ENCODE measurements around the gene MARF1. TPM values are rescaled to one million over a fixed set of nuclear protein-coding genes. Genes with fewer than 3 reads are reported as not detected.
"Not testable (repeated sequence)": the region's sequence is repeated elsewhere in the genome, so short reads cannot be mapped to it uniquely, and the experiment has no call there.

Gene MARF1
- total RNA-seq, 4 donors from 2014 or later, result 20.7 to 53.9 (median 29.3) TPM

DNA sequence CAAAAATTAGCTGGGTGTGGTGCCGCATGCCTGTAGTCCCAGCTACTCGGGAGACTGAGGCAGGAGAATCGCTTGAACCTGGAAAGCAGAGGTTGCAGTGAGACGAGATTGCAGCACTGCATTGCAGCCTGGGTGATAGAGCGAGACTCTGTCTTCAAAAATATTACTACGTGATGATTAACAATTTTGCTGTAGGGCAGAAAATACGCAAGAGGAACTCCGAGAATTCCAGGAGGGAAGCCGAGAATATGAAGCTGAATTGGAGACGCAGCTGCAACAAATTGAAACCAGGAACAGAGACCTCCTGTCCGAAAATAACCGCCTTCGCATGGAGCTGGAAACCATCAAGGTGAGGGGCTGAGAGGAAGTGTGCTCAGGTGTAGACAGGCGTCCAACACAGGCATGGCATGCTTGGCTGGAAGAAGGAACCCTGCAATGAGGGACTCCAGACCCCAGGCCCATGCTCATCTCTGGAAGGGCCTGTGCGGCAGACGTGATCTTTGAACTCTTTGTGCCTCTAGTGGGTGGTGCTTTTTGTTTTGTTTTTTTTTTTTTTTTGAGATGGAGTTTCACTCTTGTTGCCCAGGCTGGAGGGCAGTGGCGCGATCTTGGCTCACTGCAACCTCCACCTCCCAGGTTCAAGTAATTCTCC, 24.3 kb upstream of the MARF1 start:
- DNase-seq (ENCODE audit: low spot score) (no peak), ATAC-seq (ENCODE audit: low FRiP score) (no peak)
- no peak for TF ChIP-seq CTCF (IDR thresholded peaks at IDR 0.05)

- ATAC-seq (ENCODE audit: low FRiP score) (no peak), DNase-seq (ENCODE audit: low spot score) (no peak)
- TF ChIP-seq CTCF (IDR thresholded peaks at IDR 0.05), result no peak
Observed at GRCh38 chr16:15665107-15665506, 22.2 kb upstream of the MARF1 start.

- ATAC-seq (ENCODE audit: low FRiP score) (no peak), DNase-seq (ENCODE audit: low spot score) (no peak)
- no peak for TF ChIP-seq CTCF (IDR thresholded peaks at IDR 0.05)
Observed at GRCh38 chr16:15660203-15660601, 17.2 kb upstream of the MARF1 start.

GRCh38 chr16:15658556-15658955, 15.6 kb upstream of the MARF1 start:
- ATAC-seq (ENCODE audit: low FRiP score) (no peak), DNase-seq (ENCODE audit: low spot score) (no peak)
- no peak for TF ChIP-seq CTCF (IDR thresholded peaks at IDR 0.05)

DNA sequence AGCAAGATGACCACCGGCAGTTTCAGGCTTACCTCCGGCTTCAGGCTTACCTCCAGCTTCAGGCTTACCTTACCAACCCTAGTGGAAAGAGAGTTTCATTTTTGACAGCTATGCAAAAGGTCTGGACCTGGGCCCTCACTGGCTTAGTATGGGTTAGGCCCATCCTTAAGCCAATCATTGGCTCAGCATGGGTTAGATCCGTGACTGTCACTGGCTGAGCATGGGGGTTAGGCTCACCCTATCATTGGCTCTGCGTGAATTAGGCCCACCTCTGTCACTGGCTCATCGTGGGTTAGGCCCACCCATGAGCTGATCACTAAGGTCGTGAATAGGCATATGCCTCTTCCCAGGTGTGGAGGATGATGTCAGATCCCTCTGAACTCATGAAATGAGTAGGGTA, 15.2 kb upstream of the MARF1 start:
- TF ChIP-seq CTCF (IDR thresholded peaks at IDR 0.05), result no peak
- ATAC-seq (ENCODE audit: low FRiP score) (no peak), DNase-seq (ENCODE audit: low spot score) (no peak)

- not testable (repeated sequence) for ATAC-seq (ENCODE audit: low FRiP score); DNase-seq (ENCODE audit: low spot score)
Observed at GRCh38 chr16:15655561-15655960, 12.6 kb upstream of the MARF1 start.

DNA sequence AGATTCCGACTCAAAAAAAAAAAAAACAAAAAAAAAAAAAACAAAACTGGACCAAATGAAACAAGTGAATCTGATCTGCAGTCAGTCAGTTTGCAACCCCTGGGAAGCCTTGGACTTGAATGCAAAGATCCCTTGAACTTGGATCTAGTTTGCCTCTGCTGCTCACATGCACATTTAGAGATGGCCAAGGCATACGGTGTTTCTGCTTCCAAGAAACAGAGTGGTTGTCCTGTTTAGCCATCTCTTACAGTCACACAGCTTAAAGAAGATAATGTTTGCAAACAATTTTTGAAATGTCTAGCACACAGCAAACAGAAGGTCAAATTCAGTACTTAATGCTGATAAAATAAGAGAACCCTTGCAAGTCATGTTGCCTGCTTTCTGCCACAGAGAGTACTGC, 11.6 kb upstream of the MARF1 start:
- DNase-seq (ENCODE audit: low spot score) (no peak), ATAC-seq (ENCODE audit: low FRiP score) (no peak)
- TF ChIP-seq CTCF (IDR thresholded peaks at IDR 0.05), result no peak
